HepG2 (cell line): ENCODE data around the gene ZNF316. TPM values are rescaled to one million over a fixed set of nuclear protein-coding genes. Genes with fewer than 3 reads are reported as not detected.
A peak's percentile ranks its signal among the peaks of the same experiment; 100 is the strongest.

ENCODE experiments used
- ATAC-seq: fragments of 200-7000 bp; cut with Tn5 transposase; 3 replicates; pipeline ENCODE4 v1.9.1; 2020; ENCODE audit warnings: mild to moderate bottlenecking, moderate library complexity
- BruUV-seq: library from RNA; stranded (reverse); fragments of 400-500 nt; replicated peaks from 2 replicates; lab custom pipeline; 2021; lab: Mats Ljungman, UMichigan
- CTCF ChIA-PET: fragments of 300-600 bp; formaldehyde crosslinking; extraction: SDS; loops from one replicate; lab custom pipeline; 2021; ENCODE audit warnings: low total read pairs, inconsistent platforms, low intra/inter-chr PET ratio; lab: Yijun Ruan, JAX
- POLR2A ChIA-PET: fragments of 350-600 bp; sonication (Branson Sonifier 250); formaldehyde crosslinking; loops from one replicate; lab custom pipeline; 2020; ENCODE audit warnings: antibody characterized with exemption, inconsistent platforms; lab: Yijun Ruan, JAX
- DNase-seq: peaks from one replicate; pipeline ENCODE4 v3.0.0-alpha.2; 2015; ENCODE audit warnings: low spot score
- FAIRE-seq: peaks from 3 replicates; lab custom pipeline; 2011; peaks lifted over from hg19 to GRCh38; lab: Jason Lieb, UNC
- H2AFZ ChIP-seq: one replicate; pipeline ENCODE4 v1.6.1; 2011; ENCODE audit warnings: low read length, inconsistent platforms
- H3K27ac ChIP-seq: fragments of 300-600 bp; 3 replicates; pipeline ENCODE4 v1.8.0; 2011; ENCODE audit warnings: mixed run types, mild to moderate bottlenecking, mixed read lengths, low read length, inconsistent platforms; ENCODE audit not compliant: insufficient read depth; ENCODE audit errors: extremely low read length
- H3K27me3 ChIP-seq, 2 experiments: fragments of 200-600 bp in 1 of 2; 2 replicates in 1 of 2; 3 replicates in 1 of 2; pipeline versions ENCODE4 v1.6.0 to v1.8.0; 2011; ENCODE audit warnings: low read length in 2 of 2, mild to moderate bottlenecking in 2 of 2, moderate library complexity in 2 of 2, inconsistent platforms in 1 of 2; ENCODE audit not compliant: insufficient read depth in 2 of 2, control insufficient read depth in 1 of 2
- H3K36me3 ChIP-seq, 2 experiments: fragments of 200-600 bp in 1 of 2; replicated peaks in 1 of 2; 2 replicates in 1 of 2; 3 replicates in 1 of 2; pipeline versions ENCODE4 v1.5.1 to v1.8.0; 2011; ENCODE audit warnings: low read length in 2 of 2, inconsistent platforms in 1 of 2; ENCODE audit not compliant: insufficient read depth in 2 of 2, control insufficient read depth in 1 of 2
- H3K4me1 ChIP-seq: 2 replicates; pipeline ENCODE4 v1.5.1; 2012; ENCODE audit warnings: low read length, inconsistent platforms; ENCODE audit not compliant: insufficient read depth
- H3K4me2 ChIP-seq: 2 replicates; pipeline ENCODE4 v1.6.0; 2011; ENCODE audit warnings: low read depth, low read length, inconsistent platforms
- H3K4me3 ChIP-seq, 3 experiments: fragments of 200-600 bp in 1 of 3; sonication (generic), shearing (Covaris generic) in 1 of 3; replicated peaks in 1 of 3; 2 replicates each; pipeline ENCODE4 v1.5.1; 2011 to 2016; ENCODE audit warnings: low read length in 3 of 3, inconsistent platforms in 2 of 3, low read depth in 2 of 3, mild to moderate bottlenecking in 2 of 3, control low read depth in 1 of 3, mixed read lengths in 1 of 3; ENCODE audit not compliant: insufficient read depth in 1 of 3
- H3K79me2 ChIP-seq: one replicate; pipeline ENCODE4 v1.6.1; 2011; ENCODE audit warnings: low read length, inconsistent platforms; ENCODE audit not compliant: insufficient read depth
- H3K9ac ChIP-seq: 2 replicates; pipeline ENCODE4 v1.6.0; 2011; ENCODE audit warnings: mild to moderate bottlenecking, low read depth, low read length, inconsistent platforms; ENCODE audit not compliant: insufficient read depth
- H3K9me3 ChIP-seq: 2 replicates; pipeline ENCODE4 v1.5.1; 2012; ENCODE audit warnings: mild to moderate bottlenecking, low read length
- H4K20me1 ChIP-seq: 2 replicates; pipeline ENCODE4 v1.6.0; 2011; ENCODE audit warnings: inconsistent platforms, mild to moderate bottlenecking, low read length, moderate library complexity; ENCODE audit not compliant: insufficient read depth
- PHB2 ChIP-seq: fragments of 450-650 bp; IDR thresholded peaks from 2 replicates; pipeline ENCODE4 v1.6.1; 2018; ENCODE audit not compliant: partially characterized antibody
- RBFOX2 ChIP-seq: fragments of 200-400 bp; formaldehyde crosslinking; IDR thresholded peaks from 2 replicates; pipeline ENCODE4 v1.6.1; 2017; ENCODE audit warnings: low read depth, mild to moderate bottlenecking, low read length
- ZBTB33 ChIP-seq: sonication (generic); formaldehyde crosslinking; IDR thresholded peaks from 2 replicates; pipeline ENCODE4 v1.4.0; 2020; ENCODE audit warnings: missing genetic modification reagents
- ZNF101 ChIP-seq: sonication (generic); formaldehyde crosslinking; IDR thresholded peaks from 2 replicates; pipeline ENCODE4 v1.4.0; 2020; ENCODE audit warnings: mild to moderate bottlenecking, low read depth, missing genetic modification reagents, borderline replicate concordance
- WGBS: methylation state at CpG from one replicate; pipeline ENCODE4 v1.1.6; 2017; ENCODE audit warnings: low lambda C conversion rate; 5-methylcytosine and 5-hydroxymethylcytosine counted together
- in situ Hi-C: cut with HindIII; loops from 2 replicates; pipeline ENCODE4 v1.10.0; 2017; ENCODE audit warnings: low pct_unique_long_range_greater_than_20kb; ENCODE audit not compliant: extremely low pct_ligation_motif_present
- intact Hi-C: fragments of 100-400 bp; cut with micrococcal nuclease; formaldehyde crosslinking; loops from one replicate; pipeline ENCODE4 v1.10.0; 2022; ENCODE audit not compliant: unreplicated experiment
- polyA plus RNA-seq, 8 experiments: library from polyadenylated mRNA; depleted of rRNA in 3 of 8; stranded (reverse) in 7 of 8; unstranded in 1 of 8; fragments of >200 nt; fragmentation: Illumina TruSeq in 4 of 8; extraction: Trizol in 4 of 8; gene quantifications; 2 replicates each; pipeline versions ENCODE4 v1.2.1 to v1.2.3, GENCODE V29; 2011 to 2016; ENCODE audit warnings: low read depth in 4 of 8, missing spikeins in 1 of 8, mixed read lengths in 1 of 8; ENCODE audit not compliant: insufficient read depth in 1 of 8
- total RNA-seq, 5 experiments: library from RNA; depleted of rRNA; stranded (reverse); fragments of >200 nt; fragmentation: Illumina TruSeq; extraction: Trizol; gene quantifications; 2 replicates each; pipeline ENCODE4 v1.2.3, GENCODE V29; 2016; ENCODE audit warnings: low read depth in 1 of 5

ZNF316 gene
- total and polyA plus RNA-seq, 2 of the 13 experiments (the other 11 are each of a cell fraction or from before 2014, with no cell fraction given) = 4.3 to 9.9 TPM

- BruUV-seq = no TSS peak
- Histone ChIP-seq H3K27me3 (no peaks in the 10 kb centered on the region), H3K9ac (no peak overlapping the region), H3K4me3 (no peak overlapping the region), H3K27ac (no peak overlapping the region), H3K4me1 (peaks cover 24% of the 10 kb centered on the region), H2AFZ (no peak overlapping the region), H4K20me1 (no peaks in the 10 kb centered on the region), H3K79me2 (peaks cover 13% of the 10 kb centered on the region), H3K36me3 (peaks cover 19 to 46% of the 10 kb centered on the region in 2 experiments; a peak in 4 of 5 replicates), H3K4me2 (no peak overlapping the region), H3K9me3 (no peaks in the 10 kb centered on the region)
- no peak for FAIRE-seq
- 97% methylated on average over 24 of the region's 24 CpGs for WGBS
- intact Hi-C loops (no loop called here), in situ Hi-C loops (no loop called here)
- no peak for DNase-seq
- POLR2A ChIA-PET = no interaction called here
- TF ChIP-seq ZBTB33 (CRISPR knock-in tag) (peak; percentile 37; the same call in 1 of the 2 replicates), ZNF101 (no peak)
- no peak for ATAC-seq
- CTCF ChIA-PET = no interaction called here
Measured at GRCh38 chr7:6642239-6642839, 5.2 kb downstream of the ZNF316 start.

GRCh38 chr7:6642861-6643640, 5.9 kb downstream of the ZNF316 start:
- in situ Hi-C loops (no loop called here), intact Hi-C loops (no loop called here)
- DNase-seq (no peak), FAIRE-seq (no peak), ATAC-seq (no peak)
- POLR2A ChIA-PET = no interaction called here
- Histone ChIP-seq H3K27ac (no peak overlapping the region), H3K9ac (no peak overlapping the region), H3K4me2 (no peak overlapping the region), H2AFZ (no peak overlapping the region), H3K36me3 (peaks cover 19 to 46% of the 10 kb centered on the region in 2 experiments; a peak in 4 of 5 replicates), H3K9me3 (no peaks in the 10 kb centered on the region), H3K4me3 (no peak overlapping the region), H3K79me2 (peaks cover 11% of the 10 kb centered on the region), H3K27me3 (no peaks in the 10 kb centered on the region), H3K4me1 (peaks cover 22% of the 10 kb centered on the region), H4K20me1 (no peaks in the 10 kb centered on the region)
- WGBS = 98% methylated on average over 12 of the region's 22 CpGs
- BruUV-seq = no TSS peak
- TF ChIP-seq PHB2 (no peak), RBFOX2 (peak; percentile 41; the same call in 1 of the 2 replicates)
- CTCF ChIA-PET = no interaction called here
